Liver (tissue), 9 donors: ENCODE data around the gene OSBPL5. TPM values are rescaled to one million over a fixed set of nuclear protein-coding genes. Genes with fewer than 3 reads are reported as not detected.

Source experiments
- DNase-seq: peaks from one replicate; pipeline ENCODE4 v3.0.0-alpha.2; 2017; ENCODE audit warnings: low spot score
- H3K27ac ChIP-seq, 2 donors: one replicate each; pipeline ENCODE4 v1.7.0; 2013; ENCODE audit warnings: inconsistent platforms in 2 of 2, low read length in 2 of 2, control low read depth in 1 of 2, low read depth in 1 of 2, mild to moderate bottlenecking in 1 of 2
- H3K27me3 ChIP-seq, 4 donors: one replicate each; pipeline versions ENCODE4 v1.6.1 to v1.7.0; 2013; ENCODE audit warnings: low read length in 3 of 4, inconsistent platforms in 1 of 4, mild to moderate bottlenecking in 1 of 4, moderate library complexity in 1 of 4; ENCODE audit not compliant: control insufficient read depth in 4 of 4, insufficient read depth in 4 of 4
- H3K36me3 ChIP-seq, 4 donors: one replicate each; pipeline versions ENCODE4 v1.6.1 to v1.7.0; 2013; ENCODE audit warnings: low read length in 3 of 4, mild to moderate bottlenecking in 3 of 4, low read depth in 1 of 4, moderate library complexity in 1 of 4; ENCODE audit not compliant: control insufficient read depth in 4 of 4, insufficient read depth in 3 of 4
- H3K4me1 ChIP-seq, 4 donors: one replicate each; pipeline versions ENCODE4 v1.6.1 to v1.7.0; 2013; ENCODE audit warnings: low read length in 3 of 4, mild to moderate bottlenecking in 3 of 4, moderate library complexity in 1 of 4; ENCODE audit not compliant: control insufficient read depth in 4 of 4, insufficient read depth in 4 of 4
- H3K4me3 ChIP-seq, 3 donors: one replicate each; pipeline versions ENCODE4 v1.6.1 to v1.7.0; 2013; ENCODE audit warnings: low read length in 3 of 3, control low read depth in 1 of 3, low read depth in 1 of 3, mild to moderate bottlenecking in 1 of 3
- H3K9ac ChIP-seq, 2 donors: one replicate each; pipeline ENCODE4 v1.7.0; 2013; ENCODE audit warnings: low read length in 2 of 2, mild to moderate bottlenecking in 2 of 2, moderate library complexity in 2 of 2, control low read depth in 1 of 2, low read depth in 1 of 2
- H3K9me3 ChIP-seq, 4 donors: one replicate each; pipeline versions ENCODE4 v1.6.1 to v1.7.0; 2013; ENCODE audit warnings: low read length in 3 of 4; ENCODE audit not compliant: control insufficient read depth in 4 of 4
- CTCF ChIP-seq: fragments of 150-350 bp; IDR thresholded peaks from 2 replicates; pipeline ENCODE4 v1.5.1; 2017; ENCODE audit warnings: improper control_type of control experiment, low read depth, low read length; ENCODE audit not compliant: missing input control
- EGR1 ChIP-seq, 2 donors: IDR thresholded peaks; 2 replicates each; pipeline ENCODE4 v1.6.1; 2016 to 2018; ENCODE audit warnings: antibody characterized with exemption in 2 of 2, low read depth in 2 of 2
- GABPA ChIP-seq, 2 donors: IDR thresholded peaks in 1 of 2; conservative IDR thresholded peaks in 1 of 2; 2 replicates each; pipeline ENCODE4 v1.6.1; 2016; ENCODE audit warnings: antibody characterized with exemption in 2 of 2, mild to moderate bottlenecking in 1 of 2, moderate library complexity in 1 of 2
- HNF4G ChIP-seq: IDR thresholded peaks from 2 replicates; pipeline ENCODE4 v1.6.1; 2016; ENCODE audit warnings: antibody characterized with exemption
- JUND ChIP-seq, 2 donors: IDR thresholded peaks; 2 replicates each; pipeline ENCODE4 v1.6.1; 2016; ENCODE audit warnings: antibody characterized with exemption in 2 of 2
- MAX ChIP-seq: IDR thresholded peaks from 2 replicates; pipeline ENCODE4 v1.6.1; 2016; ENCODE audit warnings: antibody characterized with exemption
- RAD21 ChIP-seq, 2 donors: IDR thresholded peaks; 2 replicates each; pipeline ENCODE4 v1.6.1; 2016; ENCODE audit warnings: antibody characterized with exemption in 2 of 2, mild to moderate bottlenecking in 2 of 2
- REST ChIP-seq: IDR thresholded peaks from 2 replicates; pipeline ENCODE4 v1.6.1; 2016; ENCODE audit warnings: antibody characterized with exemption, mild to moderate bottlenecking
- RXRA ChIP-seq, 2 donors: IDR thresholded peaks; 2 replicates each; pipeline ENCODE4 v1.6.1; 2017 to 2018; ENCODE audit warnings: antibody characterized with exemption in 2 of 2, mild to moderate bottlenecking in 1 of 2
- SP1 ChIP-seq: IDR thresholded peaks from 2 replicates; pipeline ENCODE4 v1.6.1; 2018; ENCODE audit warnings: antibody characterized with exemption, mild to moderate bottlenecking
- YY1 ChIP-seq: IDR thresholded peaks from 2 replicates; pipeline ENCODE4 v1.6.1; 2016; ENCODE audit warnings: antibody characterized with exemption, mild to moderate bottlenecking
- ZBTB33 ChIP-seq: IDR thresholded peaks from 2 replicates; pipeline ENCODE4 v1.6.1; 2016; ENCODE audit warnings: antibody characterized with exemption
- WGBS: extraction: QIAGEN DNeasy Blood & Tissue Kit; methylation state at CpG from one replicate; pipeline ENCODE4 v1.1.7; 2013; 5-methylcytosine and 5-hydroxymethylcytosine counted together
- polyA plus RNA-seq, 2 donors: library from polyadenylated mRNA; stranded (reverse) in 1 of 2; unstranded in 1 of 2; fragments of 200-250 nt in 1 of 2; fragments of >200 nt in 1 of 2; fragmentation: Nextera tagmentation in 1 of 2; extraction: Ambion mirVana in 1 of 2; gene quantifications; one replicate each; pipeline versions ENCODE4 v1.2.1 to v1.2.3, GENCODE V29; 2013 to 2015
- total RNA-seq, 2 donors: library from RNA; depleted of rRNA; stranded (reverse); fragments of >200 nt; gene quantifications; one replicate each; pipeline ENCODE4 v1.2.3, GENCODE V29; 2014
- donor health status: healthy.
- donor health status: healthy.
- donor health status: healthy.
- donor health status: healthy.
- donor health status: healthy.

The OSBPL5 gene
- total and polyA plus RNA-seq, 4 donors: 0.74 to 6.2 (median 3.9) TPM

GRCh38 chr11:3092603-3093141 is 72.4 kb downstream of the OSBPL5 start:
- Histone ChIP-seq H3K27ac (no peak overlapping the region), H3K36me3 (no peaks in the 10 kb centered on the region), H3K9me3 (no peaks in the 10 kb centered on the region), H3K4me3 (no peak overlapping the region), H3K27me3 (no peaks in the 10 kb centered on the region), H3K9ac (no peak overlapping the region), H3K4me1 (no peaks in the 10 kb centered on the region)
- TF ChIP-seq RXRA (IDR thresholded peaks at IDR 0.05) (no peak), HNF4G (no peak), MAX (no peak), SP1 (no peak), ZBTB33 (no peak), GABPA (IDR thresholded peaks at IDR 0.05 in 1 of 2, conservative IDR thresholded peaks at IDR 0.05 in 1 of 2) (no peak), REST (no peak), JUND (IDR thresholded peaks at IDR 0.05) (no peak), EGR1 (IDR thresholded peaks at IDR 0.05; ENCODE audit: low read depth in 2 of 2) (no peak)
- WGBS: 87% methylated on average over 15 of the region's 15 CpGs
- no peak for DNase-seq

- peak; percentile 81 for DNase-seq
- no peak overlapping the region for H3K27ac ChIP-seq
- H3K4me3 ChIP-seq: no peak overlapping the region
- peaks cover 0 to 2% (median 0%) of the 10 kb centered on the region in 4 donors for H3K36me3 ChIP-seq
- no peaks in the 10 kb centered on the region for H3K4me1 ChIP-seq
- 42% methylated on average over 27 of the region's 27 CpGs for WGBS
- TF ChIP-seq REST: no peak
- no peak for TF ChIP-seq RXRA (IDR thresholded peaks at IDR 0.05)
- no peak for TF ChIP-seq MAX
- no peak for TF ChIP-seq HNF4G
- no peak for TF ChIP-seq YY1
- TF ChIP-seq RAD21 (IDR thresholded peaks at IDR 0.05): peak; percentile 93 to 99
- peak; percentile 97 for TF ChIP-seq CTCF
- no peaks in the 10 kb centered on the region for H3K27me3 ChIP-seq
- H3K9ac ChIP-seq: no peak overlapping the region
- H3K9me3 ChIP-seq: no peaks in the 10 kb centered on the region
Observed at GRCh38 chr11:3091846-3092602, 73.1 kb downstream of the OSBPL5 start.
